T-helper 22 cell (primary cell): ENCODE data around the gene RELT.

ENCODE experiments used
- DNase-seq: peaks from one replicate; pipeline ENCODE4 v3.0.0-alpha.2; 2020; ENCODE audit warnings: low read depth

Gene RELT

GRCh38 chr11:73376160-73376802, at the start of gene RELT:
Gene RELT, plus strand, starts transcription at chr11:73376399. Its CDS starts 12,738 bp downstream, at chr11:73389137.
- DNase-seq = peak; percentile 79

DNA sequence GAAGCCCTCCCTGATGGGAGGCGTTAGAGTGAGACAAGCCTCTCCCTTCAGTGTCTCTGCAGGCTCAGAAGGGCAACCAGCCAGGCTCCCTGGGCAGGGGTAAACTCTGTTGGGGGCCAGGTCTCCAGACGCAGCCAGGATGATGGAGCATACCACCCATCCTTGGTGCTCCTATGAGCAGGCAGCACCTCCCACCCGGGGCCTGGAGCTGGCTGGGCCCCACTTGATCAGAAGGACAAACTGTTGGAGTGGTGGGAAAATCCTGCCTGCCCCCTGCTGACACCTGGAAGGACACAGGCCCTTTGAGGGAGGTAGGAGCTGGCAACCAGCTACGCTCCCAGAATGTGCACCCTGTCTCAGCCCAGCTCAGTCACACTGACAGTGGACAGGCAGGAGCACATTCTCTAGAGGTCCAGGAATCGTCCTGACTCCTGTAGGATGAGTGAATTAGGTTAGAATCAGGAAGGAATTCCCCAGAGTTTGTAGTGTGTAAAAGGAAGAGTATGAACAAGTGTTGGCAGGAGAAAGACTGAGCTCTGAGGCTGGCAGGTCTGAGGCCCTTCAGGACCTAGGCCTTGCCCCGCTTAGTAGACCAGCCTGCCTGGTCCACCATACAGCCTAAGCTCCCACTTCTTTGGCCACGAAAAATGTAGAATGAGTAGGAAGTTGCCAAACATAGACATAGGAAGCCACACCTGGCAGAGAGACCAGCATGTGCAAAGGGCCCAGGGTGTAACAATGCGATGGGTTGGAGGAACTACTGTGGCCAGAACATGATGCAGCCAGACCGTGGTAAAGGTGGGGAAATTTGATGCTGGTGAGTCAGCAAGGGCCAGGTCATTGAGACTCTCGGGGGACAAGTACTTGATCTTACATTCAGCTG, 49.0 kb upstream of the RELT start:
- no peak for DNase-seq

DNA sequence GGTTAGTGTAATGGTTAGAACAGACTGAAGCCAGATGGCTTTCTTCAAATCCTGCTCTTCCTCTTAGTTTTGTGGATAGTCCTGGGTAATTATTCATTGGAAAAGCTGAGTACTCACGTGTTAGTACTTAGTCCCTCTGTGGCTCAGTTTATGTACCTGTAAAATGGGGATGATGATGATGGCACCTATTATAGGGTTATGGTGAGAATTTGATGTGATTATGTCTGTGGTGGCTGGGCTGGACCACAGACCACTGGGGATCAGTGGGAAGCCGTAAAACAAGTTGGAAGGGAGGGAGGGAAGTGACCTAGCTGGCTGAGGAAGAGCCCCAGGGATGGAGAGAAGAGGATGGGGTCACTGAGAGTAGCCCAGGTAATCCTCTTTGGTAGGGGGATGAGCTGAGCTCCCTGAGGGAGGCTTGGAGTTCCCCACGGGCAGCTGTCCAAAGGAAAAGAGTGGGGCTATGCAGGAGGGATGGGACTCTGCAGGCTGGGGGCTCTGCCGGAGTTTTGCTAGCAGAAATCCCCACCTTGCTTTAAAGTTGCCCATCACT, 48.3 kb upstream of the RELT start:
- no peak for DNase-seq

DNA sequence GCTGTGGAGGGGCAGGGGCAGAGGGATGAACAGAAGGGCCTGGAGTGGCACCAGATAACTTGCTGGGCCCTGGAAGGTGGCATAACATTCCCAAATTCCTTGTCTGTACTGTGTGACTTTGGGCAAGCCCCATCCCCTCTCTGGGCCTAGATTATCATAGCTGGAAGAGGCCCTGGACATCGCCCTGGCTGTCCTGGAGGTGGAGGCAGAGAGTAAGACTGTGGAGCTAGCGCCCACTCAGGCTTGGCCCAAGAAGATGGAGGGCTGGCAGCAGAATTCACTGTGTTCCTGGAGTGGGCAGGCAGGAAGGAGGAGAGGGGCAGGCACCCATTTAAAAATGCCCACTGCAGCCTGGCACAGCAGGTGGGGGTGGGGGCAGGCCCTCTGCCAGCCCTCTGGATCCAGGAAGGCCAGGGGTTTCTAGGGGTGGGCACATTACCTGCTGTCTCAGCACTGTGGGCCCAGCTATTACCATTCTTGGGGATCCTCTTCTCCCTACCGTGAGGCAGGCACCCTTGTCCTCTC, 45.6 kb upstream of the RELT start:
- no peak for DNase-seq

- no peak for DNase-seq
Measured at GRCh38 chr11:73331138-73331916, 44.9 kb upstream of the RELT start.

- no peak for DNase-seq
Measured at GRCh38 chr11:73333173-73333572, 43.0 kb upstream of the RELT start.

DNA sequence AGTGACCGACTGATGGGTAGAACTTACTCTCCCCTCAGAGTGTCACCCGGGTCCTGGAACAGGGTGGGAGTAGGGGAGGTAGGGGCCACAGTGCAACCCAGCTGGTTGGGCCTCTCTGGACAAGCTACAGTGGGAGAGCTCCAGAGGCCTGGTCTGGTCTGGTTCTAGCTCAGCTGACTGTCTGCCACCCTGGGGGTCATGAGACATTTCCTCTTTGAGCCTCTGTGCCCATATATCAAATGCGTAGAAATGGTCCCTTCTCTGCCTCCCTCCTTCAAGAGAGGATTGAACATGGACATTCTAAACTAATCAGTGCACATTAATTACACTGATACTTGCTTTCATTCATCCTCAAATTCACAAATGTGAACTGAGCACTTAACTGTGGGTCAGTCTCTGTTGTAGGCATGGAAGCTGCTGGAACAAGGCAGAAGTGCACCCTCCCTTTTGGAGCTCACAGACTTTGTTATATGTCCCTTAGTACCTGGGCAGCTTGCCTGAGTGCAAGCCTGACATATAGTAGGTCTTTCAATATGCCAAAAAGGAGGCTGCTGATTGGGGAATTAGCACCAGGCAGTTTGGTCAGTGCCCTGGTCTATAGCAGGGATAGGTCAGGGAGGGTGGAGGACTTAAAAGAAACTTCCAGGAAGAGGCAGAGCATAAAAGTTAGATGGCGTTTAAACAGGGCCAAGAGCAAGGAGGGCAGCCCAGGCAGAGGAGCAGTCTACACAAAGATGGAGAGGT, 42.4 kb upstream of the RELT start:
- no peak for DNase-seq

GRCh38 chr11:73334384-73335203, 41.6 kb upstream of the RELT start:
- no peak for DNase-seq

DNA sequence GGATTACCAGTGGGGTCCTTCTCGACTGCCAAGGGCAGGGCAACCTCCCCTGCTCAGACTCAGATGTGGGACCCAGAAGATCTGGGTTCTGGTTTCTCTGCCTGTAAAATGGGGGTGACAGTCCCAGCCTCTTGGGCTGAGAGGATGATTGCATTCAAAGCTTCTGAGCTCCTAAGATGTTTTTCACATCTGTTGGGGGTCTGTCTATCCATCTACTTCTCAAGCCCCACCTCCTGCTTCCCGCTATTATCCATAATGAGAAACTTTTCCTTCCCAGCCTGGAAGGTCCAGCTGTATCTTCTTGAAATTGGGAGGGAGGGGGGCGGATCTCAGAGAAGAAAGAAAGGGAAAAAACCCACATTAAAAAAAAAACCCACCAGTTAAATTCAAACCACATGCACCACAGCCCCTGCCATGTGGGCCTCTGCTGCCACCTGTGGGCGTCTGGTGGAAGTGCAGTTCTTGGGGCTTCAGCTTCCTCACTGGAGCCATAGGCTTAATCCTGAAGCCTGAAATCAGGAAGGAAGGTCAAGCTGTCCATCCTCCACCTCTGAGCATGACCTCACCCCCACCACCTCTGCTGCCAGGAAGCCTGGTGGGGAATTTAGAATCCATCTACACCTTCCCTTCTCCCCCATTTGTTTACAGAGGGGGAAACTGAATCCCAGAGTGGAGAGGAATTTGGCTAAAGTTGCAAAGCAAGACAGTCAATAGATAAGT, 40.8 kb upstream of the RELT start:
- DNase-seq = peak; percentile 33

- DNase-seq = no peak
Measured at GRCh38 chr11:73337846-73338245, 38.4 kb upstream of the RELT start.

GRCh38 chr11:73338279-73338678, 37.9 kb upstream of the RELT start:
- DNase-seq = no peak

DNA sequence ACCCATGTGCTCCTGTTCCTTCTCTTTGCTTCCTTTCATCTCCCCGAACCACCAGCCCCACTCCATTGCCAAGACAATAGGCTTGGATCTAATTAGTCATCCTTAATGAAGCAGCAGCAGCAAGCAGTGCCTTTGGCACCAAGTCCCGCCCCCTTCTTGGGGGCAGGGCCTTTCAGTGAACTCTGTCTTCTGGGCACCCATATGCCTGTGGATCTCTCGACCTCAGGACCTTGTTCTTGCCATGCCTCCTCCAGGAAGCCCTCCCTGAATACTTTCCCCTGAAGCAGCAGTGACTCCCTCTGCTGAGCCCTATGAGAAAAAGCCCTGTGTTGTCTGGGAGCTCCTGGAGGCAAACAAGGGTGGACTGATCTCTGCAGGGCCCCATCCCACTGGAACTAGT, 36.0 kb upstream of the RELT start:
- no peak for DNase-seq

- DNase-seq = no peak
Measured at GRCh38 chr11:73342633-73343032, 33.6 kb upstream of the RELT start.

GRCh38 chr11:73343076-73343873, 32.9 kb upstream of the RELT start:
- DNase-seq = no peak

DNA sequence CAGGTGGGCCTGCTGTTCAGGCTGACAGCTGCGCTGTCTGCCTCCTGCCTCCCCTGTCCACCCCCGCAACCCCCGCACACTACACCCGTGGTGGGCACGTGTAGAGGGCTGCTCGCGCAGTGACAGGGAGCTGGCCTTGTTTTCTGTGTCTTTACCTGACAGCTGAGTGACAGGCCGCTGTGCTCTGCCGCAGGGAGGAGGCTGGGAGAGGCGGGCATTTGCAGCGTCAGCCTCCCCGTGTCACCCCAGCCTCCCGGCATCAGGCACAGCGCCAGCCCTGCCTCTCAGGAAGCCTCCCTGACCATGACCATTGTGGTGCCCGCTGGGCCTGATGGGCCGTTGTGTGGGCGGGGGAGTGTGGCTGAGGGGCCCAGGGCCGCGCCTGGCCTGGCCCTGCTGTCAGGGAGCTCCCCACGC, 32.0 kb upstream of the RELT start:
- DNase-seq = no peak

GRCh38 chr11:73345481-73346160, 30.6 kb upstream of the RELT start:
- no peak for DNase-seq

DNA sequence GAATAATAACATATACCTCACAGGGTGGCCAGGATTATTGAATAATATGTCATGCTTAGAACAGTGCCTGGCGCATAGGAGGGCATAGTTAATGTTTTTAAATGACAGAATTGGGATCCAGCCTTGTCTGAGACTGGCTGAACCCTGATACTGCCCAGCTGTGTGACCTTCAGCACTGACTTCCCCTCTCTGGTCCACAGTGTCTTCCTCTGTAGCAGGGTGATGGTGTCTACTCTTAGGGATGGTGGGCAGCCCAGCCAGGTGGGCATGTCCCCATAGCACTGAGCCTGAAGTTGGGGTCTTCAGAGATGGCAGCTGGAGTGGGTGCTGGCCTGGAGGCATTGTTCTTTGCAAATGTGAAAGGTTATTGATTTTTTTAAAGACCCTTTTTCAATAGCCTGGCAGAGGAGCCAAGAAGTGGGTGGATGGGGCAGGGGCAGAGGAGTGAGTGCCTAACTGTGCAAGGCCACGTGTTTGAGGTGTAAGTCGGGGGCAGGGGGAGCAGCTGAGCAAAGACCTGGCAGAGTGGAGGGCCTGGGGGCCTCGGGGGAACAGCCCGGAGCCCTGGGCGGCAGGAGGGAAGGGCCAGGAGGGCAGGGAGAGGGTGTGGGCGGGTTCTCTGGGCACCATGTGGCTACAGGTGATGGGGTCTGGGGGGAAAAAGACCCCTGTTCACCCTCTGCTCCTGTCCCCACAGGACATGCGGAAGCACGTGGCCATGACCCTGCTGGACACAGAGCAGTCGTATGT, 29.8 kb upstream of the RELT start:
- DNase-seq = no peak

- DNase-seq = no peak
Measured at GRCh38 chr11:73347067-73347466, 29.1 kb upstream of the RELT start.
